H9 (cell line): ENCODE results near the gene PIP5KL1. TPM values are rescaled to one million over a fixed set of nuclear protein-coding genes. Genes with fewer than 3 reads are reported as not detected.
A peak's percentile ranks its signal among the peaks of the same experiment; 100 is the strongest.

Experiments
- DNase-seq: peaks from one replicate; pipeline ENCODE4 v3.0.0-alpha.2; 2017
- H2AFZ ChIP-seq: one replicate; pipeline ENCODE4 v1.6.1; 2013; ENCODE audit warnings: mild to moderate bottlenecking, low read length, control low read depth, moderate library complexity
- H2AK5ac ChIP-seq: 2 replicates; pipeline ENCODE4 v1.6.1; 2013; ENCODE audit warnings: low read length, control low read depth, mixed read lengths; ENCODE audit not compliant: insufficient read length
- H2BK120ac ChIP-seq: one replicate; pipeline ENCODE4 v1.6.1; 2013; ENCODE audit warnings: low read depth, mild to moderate bottlenecking, low read length, control low read depth, inconsistent platforms; ENCODE audit not compliant: poor library complexity, severe bottlenecking
- H2BK12ac ChIP-seq: 2 replicates; pipeline ENCODE4 v1.6.1; 2013; ENCODE audit warnings: low read length, control low read depth, mixed read lengths, low read depth; ENCODE audit not compliant: insufficient read length
- H2BK15ac ChIP-seq: 2 replicates; pipeline ENCODE4 v1.6.1; 2013; ENCODE audit warnings: low read depth, low read length, control low read depth
- H2BK20ac ChIP-seq: one replicate; pipeline ENCODE4 v1.6.1; 2013; ENCODE audit warnings: low read depth, mild to moderate bottlenecking, low read length, control low read depth, inconsistent platforms; ENCODE audit not compliant: poor library complexity, severe bottlenecking
- H2BK5ac ChIP-seq: 2 replicates; pipeline ENCODE4 v1.6.1; 2013; ENCODE audit warnings: low read length, control low read depth, mixed read lengths; ENCODE audit not compliant: insufficient read length
- H3K14ac ChIP-seq: 2 replicates; pipeline ENCODE4 v1.6.1; 2013; ENCODE audit warnings: low read length, control low read depth; ENCODE audit not compliant: insufficient read depth
- H3K18ac ChIP-seq: 2 replicates; pipeline ENCODE4 v1.6.1; 2013; ENCODE audit warnings: low read depth, mild to moderate bottlenecking, mixed read lengths, low read length, control low read depth; ENCODE audit not compliant: insufficient read length
- H3K23ac ChIP-seq: 2 replicates; pipeline ENCODE4 v1.6.1; 2013; ENCODE audit warnings: low read length, control low read depth, mixed read lengths, low read depth; ENCODE audit not compliant: insufficient read length
- H3K23me2 ChIP-seq: 2 replicates; pipeline ENCODE4 v1.6.1; 2013; ENCODE audit warnings: low read depth, mild to moderate bottlenecking, mixed read lengths, low read length, control low read depth; ENCODE audit not compliant: insufficient read length, poor library complexity, severe bottlenecking
- H3K27ac ChIP-seq: 2 replicates; pipeline ENCODE4 v1.5.1; 2013; ENCODE audit warnings: low read length, control low read depth, mixed read lengths, low read depth; ENCODE audit not compliant: insufficient read length
- H3K27me3 ChIP-seq: 2 replicates; pipeline ENCODE4 v1.6.1; 2013; ENCODE audit warnings: low read length, control low read depth, inconsistent platforms; ENCODE audit not compliant: insufficient read depth
- H3K4ac ChIP-seq: 2 replicates; pipeline ENCODE4 v1.6.1; 2013; ENCODE audit warnings: low read depth, mild to moderate bottlenecking, control low read depth, inconsistent platforms, low read length, moderate library complexity
- H3K4me1 ChIP-seq: 2 replicates; pipeline ENCODE4 v1.6.1; 2013; ENCODE audit warnings: low read length, control low read depth, inconsistent platforms; ENCODE audit not compliant: insufficient read depth
- H3K4me2 ChIP-seq: 2 replicates; pipeline ENCODE4 v1.6.1; 2013; ENCODE audit warnings: low read length, control low read depth, mixed read lengths; ENCODE audit not compliant: insufficient read length, insufficient read depth
- H3K56ac ChIP-seq: 2 replicates; pipeline ENCODE4 v1.6.1; 2013; ENCODE audit warnings: low read depth, mild to moderate bottlenecking, mixed read lengths, low read length, control low read depth; ENCODE audit not compliant: insufficient read length
- H3K79me1 ChIP-seq: 2 replicates; pipeline ENCODE4 v1.6.1; 2013; ENCODE audit warnings: low read depth, mild to moderate bottlenecking, moderate library complexity, low read length, control low read depth, inconsistent platforms; ENCODE audit not compliant: insufficient read depth, poor library complexity, severe bottlenecking
- H3K79me2 ChIP-seq: 2 replicates; pipeline ENCODE4 v1.6.1; 2013; ENCODE audit warnings: low read length, control low read depth, inconsistent platforms; ENCODE audit not compliant: insufficient read depth
- H3K9ac ChIP-seq: 2 replicates; pipeline ENCODE4 v1.6.1; 2013; ENCODE audit warnings: low read length, control low read depth, mixed read lengths; ENCODE audit not compliant: insufficient read length; ENCODE audit errors: extremely low read depth
- H3K9me3 ChIP-seq: one replicate; pipeline ENCODE4 v1.6.1; 2013; ENCODE audit warnings: low read depth, low read length, inconsistent platforms; ENCODE audit not compliant: control insufficient read depth
- H3T11ph ChIP-seq: one replicate; pipeline ENCODE4 v1.6.1; 2013; ENCODE audit warnings: mild to moderate bottlenecking, low read length, control low read depth, inconsistent platforms
- H4K20me1 ChIP-seq: one replicate; pipeline ENCODE4 v1.6.1; 2013; ENCODE audit not compliant: control insufficient read depth, insufficient read length, insufficient read depth
- H4K5ac ChIP-seq: 2 replicates; pipeline ENCODE4 v1.6.1; 2013; ENCODE audit warnings: low read depth, mild to moderate bottlenecking, mixed read lengths, low read length, control low read depth; ENCODE audit not compliant: insufficient read length
- H4K8ac ChIP-seq: replicated peaks from 2 replicates; pipeline ENCODE4 v1.6.1; 2013; ENCODE audit warnings: low read length, control low read depth, mixed read lengths, low read depth; ENCODE audit not compliant: insufficient read length
- H4K91ac ChIP-seq: 2 replicates; pipeline ENCODE4 v1.6.1; 2013; ENCODE audit warnings: low read depth, mild to moderate bottlenecking, moderate library complexity, mixed read lengths, low read length, control low read depth; ENCODE audit not compliant: insufficient read length
- H3K27ac Mint-ChIP-seq, 3 experiments: 2 replicates in 2 of 3; 3 replicates in 1 of 3; pipeline ENCODE4 v1.8.0; 2020 to 2021; ENCODE audit warnings: mixed read lengths in 3 of 3, mild to moderate bottlenecking in 1 of 3, moderate library complexity in 1 of 3
- H3K27me3 Mint-ChIP-seq: 2 replicates; pipeline ENCODE4 v1.8.0; 2021; ENCODE audit warnings: low read depth, mild to moderate bottlenecking, moderate library complexity, mixed read lengths
- H3K36me3 Mint-ChIP-seq, 3 experiments: 2 replicates in 2 of 3; 3 replicates in 1 of 3; pipeline ENCODE4 v1.8.0; 2020 to 2021; ENCODE audit warnings: low read depth in 3 of 3, mixed read lengths in 3 of 3; ENCODE audit not compliant: insufficient read depth in 1 of 3
- H3K4me1 Mint-ChIP-seq, 2 experiments: 2 replicates each; pipeline ENCODE4 v1.8.0; 2020; ENCODE audit warnings: mixed read lengths in 2 of 2
- H3K4me3 Mint-ChIP-seq, 2 experiments: 2 replicates in 1 of 2; 3 replicates in 1 of 2; pipeline ENCODE4 v1.8.0; 2020 to 2021; ENCODE audit warnings: mild to moderate bottlenecking in 2 of 2, mixed read lengths in 2 of 2, moderate library complexity in 1 of 2
- H3K9me3 Mint-ChIP-seq, 2 experiments: 2 replicates in 1 of 2; 3 replicates in 1 of 2; pipeline ENCODE4 v1.8.0; 2020; ENCODE audit warnings: mild to moderate bottlenecking in 2 of 2, mixed read lengths in 2 of 2, moderate library complexity in 1 of 2
- CTCF ChIP-seq: fragments of 200-600 bp; sonication (generic); conservative IDR thresholded peaks from 3 replicates; pipeline ENCODE4 v1.8.0; 2021; ENCODE audit warnings: antibody characterized with exemption, mild to moderate bottlenecking
- WGBS: extraction: QIAGEN DNeasy Blood & Tissue Kit; methylation state at CpG from one replicate; pipeline ENCODE4 v1.1.7; 2013; ENCODE audit warnings: missing lambda C conversion rate, low lambda C conversion rate, mixed read lengths; ENCODE audit not compliant: insufficient read length; ENCODE audit errors: extremely low coverage; 5-methylcytosine and 5-hydroxymethylcytosine counted together
- total RNA-seq: library from RNA; stranded (reverse); gene quantifications from 2 replicates; pipeline ENCODE4 v1.2.1, GENCODE V29; 2021

The PIP5KL1 gene
- total RNA-seq, 1 experiment from 2014 or later = 11.6 TPM

GRCh38 chr9:127885508-127886281, 44.9 kb downstream of the PIP5KL1 start:
- H3K14ac ChIP-seq = no peak overlapping the region
- H3K27me3 Mint-ChIP-seq = no peaks in the 10 kb centered on the region; the same call in 1 of the 2 replicates
- H4K91ac ChIP-seq = no peak overlapping the region
- no peak overlapping the region for H3K9ac ChIP-seq
- H3K4me2 ChIP-seq = no peak overlapping the region
- H3K9me3 ChIP-seq = no peaks in the 10 kb centered on the region
- no peak for TF ChIP-seq CTCF
- no peak overlapping the region for H3T11ph ChIP-seq
- H2AK5ac ChIP-seq = no peak overlapping the region
- H3K4me1 ChIP-seq = no peaks in the 10 kb centered on the region
- H3K23me2 ChIP-seq = no peaks in the 10 kb centered on the region
- no peak overlapping the region for H3K23ac ChIP-seq
- peak overlapping the region in 1 of 3 experiments; percentile 40; a peak in 4 of 7 replicates for H3K27ac Mint-ChIP-seq
- H3K18ac ChIP-seq = no peak overlapping the region
- no peak overlapping the region for H2BK12ac ChIP-seq
- no peak overlapping the region for H3K4ac ChIP-seq
- no peak overlapping the region for H2AFZ ChIP-seq
- no peak overlapping the region for H3K27ac ChIP-seq
- H3K36me3 Mint-ChIP-seq = peaks cover 7 to 34% (median 33%) of the 10 kb centered on the region in 3 experiments; a peak in 6 of 7 replicates
- H3K27me3 ChIP-seq = no peaks in the 10 kb centered on the region
- H3K56ac ChIP-seq = no peak overlapping the region
- no peak overlapping the region for H2BK5ac ChIP-seq
- DNase-seq = no peak
- H3K4me1 Mint-ChIP-seq = peaks cover 6 to 20% of the 10 kb centered on the region in 2 experiments; a peak in 3 of 4 replicates
- H2BK15ac ChIP-seq = no peak overlapping the region
- H3K4me3 Mint-ChIP-seq = no peak overlapping the region
- H4K5ac ChIP-seq = no peak overlapping the region
- H3K79me2 ChIP-seq = no peaks in the 10 kb centered on the region
- no peak overlapping the region for H4K8ac ChIP-seq
- H2BK120ac ChIP-seq = no peak overlapping the region
- H3K9me3 Mint-ChIP-seq = no peaks in the 10 kb centered on the region
- no peak overlapping the region for H2BK20ac ChIP-seq
- no peaks in the 10 kb centered on the region for H4K20me1 ChIP-seq
- WGBS = no CpG with 5 or more reads among the region's 13 CpGs
- H3K79me1 ChIP-seq = no peaks in the 10 kb centered on the region
